ENCODE measurements around the gene CAV1.

The CAV1 gene

GRCh38 chr7:116595063-116595462 is 70.2 kb downstream of the CAV1 start:
- DNase-seq (ENCODE audit: low read depth), result no peak
- no peak overlapping the region for H3K4me3 ChIP-seq (ENCODE audit: low read depth, low read length)
- no peak for TF ChIP-seq POLR2A (IDR thresholded peaks at IDR 0.05; ENCODE audit: extremely low read depth, insufficient read length)
- no peak for TF ChIP-seq MYC (IDR thresholded peaks at IDR 0.05; ENCODE audit: low read depth, low read length)
- TF ChIP-seq MAX (IDR thresholded peaks at IDR 0.05; ENCODE audit: low read depth, low read length), result no peak
- no peak for TF ChIP-seq CTCF (IDR thresholded peaks at IDR 0.05; ENCODE audit: low read depth, low read length)

- H3K4me3 ChIP-seq (ENCODE audit: low read depth, low read length), result no peak overlapping the region
- no peak for DNase-seq (ENCODE audit: low read depth)
- no peak for TF ChIP-seq CTCF (IDR thresholded peaks at IDR 0.05; ENCODE audit: low read depth, low read length)
- no peak for TF ChIP-seq MYC (IDR thresholded peaks at IDR 0.05; ENCODE audit: low read depth, low read length)
- TF ChIP-seq POLR2A (IDR thresholded peaks at IDR 0.05; ENCODE audit: extremely low read depth, insufficient read length), result no peak
- no peak for TF ChIP-seq MAX (IDR thresholded peaks at IDR 0.05; ENCODE audit: low read depth, low read length)
These were observed 72.5 kb downstream of the CAV1 start for GRCh38 chr7:116597384-116597783.

- TF ChIP-seq MAX (IDR thresholded peaks at IDR 0.05; ENCODE audit: low read depth, low read length), result no peak
- peak; percentile 42 for TF ChIP-seq CTCF (IDR thresholded peaks at IDR 0.05; ENCODE audit: low read depth, low read length)
- peak; percentile 25 for DNase-seq (ENCODE audit: low read depth)
- H3K4me3 ChIP-seq (ENCODE audit: low read depth, low read length), result no peak overlapping the region
These were observed 73.4 kb downstream of the CAV1 start for GRCh38 chr7:116598278-116598677.

GRCh38 chr7:116598861-116599260 is 74.0 kb downstream of the CAV1 start:
- no peak for TF ChIP-seq CTCF (IDR thresholded peaks at IDR 0.05; ENCODE audit: low read depth, low read length)
- no peak for TF ChIP-seq MAX (IDR thresholded peaks at IDR 0.05; ENCODE audit: low read depth, low read length)
- no peak for TF ChIP-seq MYC (IDR thresholded peaks at IDR 0.05; ENCODE audit: low read depth, low read length)
- no peak for TF ChIP-seq POLR2A (IDR thresholded peaks at IDR 0.05; ENCODE audit: extremely low read depth, insufficient read length)
- no peak overlapping the region for H3K4me3 ChIP-seq (ENCODE audit: low read depth, low read length)
- DNase-seq (ENCODE audit: low read depth), result no peak

GRCh38 chr7:116601426-116601825 is 76.6 kb downstream of the CAV1 start:
- no peak overlapping the region for H3K4me3 ChIP-seq (ENCODE audit: low read depth, low read length)
- TF ChIP-seq CTCF (IDR thresholded peaks at IDR 0.05; ENCODE audit: low read depth, low read length) (no peak), POLR2A (IDR thresholded peaks at IDR 0.05; ENCODE audit: extremely low read depth, insufficient read length) (no peak), MYC (IDR thresholded peaks at IDR 0.05; ENCODE audit: low read depth, low read length) (no peak), MAX (IDR thresholded peaks at IDR 0.05; ENCODE audit: low read depth, low read length) (no peak)
- DNase-seq (ENCODE audit: low read depth), result no peak

- no peak overlapping the region for H3K4me3 ChIP-seq (ENCODE audit: low read depth, low read length)
- no peak for DNase-seq (ENCODE audit: low read depth)
- no peak for TF ChIP-seq CTCF (IDR thresholded peaks at IDR 0.05; ENCODE audit: low read depth, low read length)
- TF ChIP-seq POLR2A (IDR thresholded peaks at IDR 0.05; ENCODE audit: extremely low read depth, insufficient read length), result no peak
- no peak for TF ChIP-seq MYC (IDR thresholded peaks at IDR 0.05; ENCODE audit: low read depth, low read length)
- TF ChIP-seq MAX (IDR thresholded peaks at IDR 0.05; ENCODE audit: low read depth, low read length), result no peak
These were observed 82.5 kb downstream of the CAV1 start for GRCh38 chr7:116607299-116607698.
